ES-I3 (cell line): ENCODE data around the gene SELENOT.

Experiments
- H3K36me3 ChIP-seq: 2 replicates; pipeline ENCODE4 v1.6.1; 2013; ENCODE audit warnings: mild to moderate bottlenecking, low read length, control low read depth, moderate library complexity; ENCODE audit not compliant: insufficient read depth
- H3K4me1 ChIP-seq: 2 replicates; pipeline ENCODE4 v1.6.1; 2013; ENCODE audit warnings: mild to moderate bottlenecking, control low read depth, low read length; ENCODE audit not compliant: insufficient read depth
- H3K9ac ChIP-seq: 2 replicates; pipeline ENCODE4 v1.6.1; 2013; ENCODE audit warnings: low read depth, mild to moderate bottlenecking, low read length, moderate library complexity
- H3K9me3 ChIP-seq: 2 replicates; pipeline ENCODE4 v1.6.1; 2013; ENCODE audit warnings: mild to moderate bottlenecking, low read length, moderate library complexity; ENCODE audit not compliant: control insufficient read depth, insufficient read depth

The SELENOT gene, protein sequence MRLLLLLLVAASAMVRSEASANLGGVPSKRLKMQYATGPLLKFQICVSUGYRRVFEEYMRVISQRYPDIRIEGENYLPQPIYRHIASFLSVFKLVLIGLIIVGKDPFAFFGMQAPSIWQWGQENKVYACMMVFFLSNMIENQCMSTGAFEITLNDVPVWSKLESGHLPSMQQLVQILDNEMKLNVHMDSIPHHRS

DNA sequence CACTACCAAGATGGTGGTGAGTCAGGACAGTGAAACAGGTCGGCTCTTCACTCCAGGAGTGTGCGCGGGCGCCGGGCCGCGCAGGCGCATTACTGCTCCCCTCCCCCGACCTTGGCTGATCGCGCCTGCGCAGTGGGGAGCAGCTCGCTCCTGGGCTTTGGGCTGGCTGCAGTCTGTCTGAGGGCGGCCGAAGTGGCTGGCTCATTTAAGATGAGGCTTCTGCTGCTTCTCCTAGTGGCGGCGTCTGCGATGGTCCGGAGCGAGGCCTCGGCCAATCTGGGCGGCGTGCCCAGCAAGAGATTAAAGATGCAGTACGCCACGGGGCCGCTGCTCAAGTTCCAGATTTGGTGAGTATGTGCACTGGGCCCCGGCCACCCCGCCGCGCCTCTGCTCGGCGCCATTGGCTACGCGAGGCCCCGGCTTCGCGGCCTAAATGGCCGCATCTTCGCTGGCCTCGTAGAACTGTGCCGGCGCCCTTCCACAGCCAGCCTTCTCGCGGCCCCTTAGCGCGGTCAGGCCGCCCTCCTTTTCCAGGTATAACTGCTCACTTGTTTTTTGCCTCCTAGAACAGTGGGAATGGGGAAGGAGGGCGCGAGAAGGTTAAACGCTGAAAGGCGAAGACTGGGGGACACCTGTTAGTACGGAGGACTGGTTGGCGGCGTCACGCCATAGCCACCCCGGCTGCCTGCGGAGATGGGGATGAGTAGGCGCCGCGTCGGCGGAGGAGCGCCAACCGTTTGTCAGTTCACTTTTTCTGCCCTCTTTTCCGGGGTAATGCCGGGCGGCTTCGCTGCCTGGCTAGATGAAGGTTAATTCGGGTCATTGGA lies at the start of gene SELENOT:
SELENOT (plus strand) TSS at position 169 of the 827 bp plus-strand sequence; CDS start at position 211, 42 bp downstream.
- no peaks in the 10 kb centered on the region for H3K9me3 ChIP-seq
- peak within 1 kb of the TSS; percentile 81 for H3K9ac ChIP-seq
- H3K4me1 ChIP-seq = peaks cover 36% of the 10 kb centered on the region
- H3K36me3 ChIP-seq = no peaks in the 10 kb centered on the region

DNA sequence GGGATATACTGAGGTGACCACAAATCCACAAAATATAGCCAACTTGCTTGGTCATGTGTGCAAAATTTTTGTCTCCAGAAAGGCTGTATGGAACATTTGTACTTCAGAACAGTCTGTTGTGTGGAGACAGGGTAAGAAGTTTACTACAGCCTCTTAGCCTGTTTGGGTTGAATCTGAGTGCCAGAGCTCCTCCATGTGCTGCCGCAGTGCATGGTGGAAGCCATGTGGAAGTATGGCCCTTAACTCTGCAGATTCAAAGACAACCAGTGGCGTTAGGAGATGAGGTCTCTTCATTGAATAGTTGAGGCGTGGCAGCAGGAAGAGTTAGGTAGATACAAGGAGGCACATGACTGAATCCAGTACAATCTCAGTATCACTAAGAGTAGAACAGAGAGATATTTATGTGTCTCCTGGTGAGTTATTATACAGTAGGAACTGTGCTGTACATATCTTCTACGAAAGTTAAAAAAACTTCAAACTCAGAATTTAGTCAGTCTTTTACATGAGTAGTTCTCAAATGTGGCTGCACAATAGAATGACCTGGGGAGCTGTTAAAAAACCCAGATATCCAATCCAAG lies 47.2 kb upstream of the SELENOT start:
- no peaks in the 10 kb centered on the region; the same call in 1 of the 2 replicates for H3K36me3 ChIP-seq

DNA sequence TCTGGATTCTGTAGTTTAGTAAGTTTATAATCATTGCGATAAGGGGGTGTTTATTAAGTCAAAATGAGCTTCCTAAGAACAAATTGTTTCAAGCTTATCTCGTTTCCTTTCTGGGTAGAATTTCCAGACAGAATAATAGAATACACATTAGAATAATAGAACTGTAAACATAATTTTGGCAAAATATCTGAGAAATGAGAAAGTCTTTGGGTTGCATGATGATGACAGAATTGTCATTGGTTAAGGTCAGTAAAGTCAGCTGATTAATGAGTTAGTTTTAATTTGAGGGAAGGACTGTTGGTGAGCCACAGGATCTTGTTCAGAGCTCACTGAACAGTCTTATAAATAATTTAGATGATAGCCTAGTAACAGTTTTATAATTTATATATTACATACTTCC lies 46.3 kb upstream of the SELENOT start:
- no peaks in the 10 kb centered on the region; the same call in 1 of the 2 replicates for H3K36me3 ChIP-seq
- no peaks in the 10 kb centered on the region for H3K9me3 ChIP-seq
- no peak overlapping the region for H3K9ac ChIP-seq
- H3K4me1 ChIP-seq = no peaks in the 10 kb centered on the region

More for the DNA sequence above, 47.2 kb upstream of the SELENOT start:
- H3K4me1 ChIP-seq = no peaks in the 10 kb centered on the region
- H3K9ac ChIP-seq = no peak overlapping the region
- no peaks in the 10 kb centered on the region for H3K9me3 ChIP-seq

DNA sequence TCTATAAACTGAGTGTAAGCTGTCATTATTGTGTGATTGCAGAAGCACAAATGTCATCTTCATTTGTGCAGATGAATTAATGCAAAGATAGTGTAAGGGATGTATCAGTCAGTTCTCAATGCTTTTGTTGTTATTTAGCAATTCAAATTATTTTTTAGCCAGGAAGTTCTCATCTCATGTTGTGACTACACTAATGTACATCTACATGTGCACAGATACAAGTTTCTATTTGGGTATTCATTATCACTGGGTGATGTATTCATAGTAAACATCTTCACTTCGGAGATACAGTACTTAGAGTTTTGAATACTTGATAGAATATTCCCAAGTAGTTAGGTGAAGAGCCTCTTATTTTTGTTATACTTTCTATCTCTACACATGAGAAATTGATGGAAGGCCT lies 45.4 kb upstream of the SELENOT start:
- Histone ChIP-seq H3K4me1 (no peaks in the 10 kb centered on the region), H3K36me3 (no peaks in the 10 kb centered on the region; the same call in 1 of the 2 replicates), H3K9ac (no peak overlapping the region), H3K9me3 (no peaks in the 10 kb centered on the region)

DNA sequence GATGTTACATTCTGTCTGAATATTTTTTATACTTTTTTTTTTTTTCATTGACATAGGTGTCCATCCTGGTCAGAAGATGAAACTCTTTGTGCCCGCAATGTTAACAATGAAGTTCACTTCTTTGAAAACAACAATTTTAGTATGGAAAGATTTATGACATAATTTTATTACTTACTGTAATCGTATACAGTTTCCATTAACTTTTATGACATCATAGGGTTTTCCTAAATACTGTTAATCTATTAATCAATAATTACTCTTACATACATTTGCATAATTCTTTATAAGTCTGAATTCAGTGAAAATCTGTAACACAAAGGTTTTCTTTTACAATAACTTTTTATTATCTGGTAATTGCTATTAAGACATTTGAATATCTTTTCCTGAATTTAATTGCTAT lies 38.9 kb upstream of the SELENOT start:
- Histone ChIP-seq H3K36me3 (no peaks in the 10 kb centered on the region; the same call in 1 of the 2 replicates), H3K9me3 (no peaks in the 10 kb centered on the region), H3K9ac (no peak overlapping the region), H3K4me1 (no peaks in the 10 kb centered on the region)

DNA sequence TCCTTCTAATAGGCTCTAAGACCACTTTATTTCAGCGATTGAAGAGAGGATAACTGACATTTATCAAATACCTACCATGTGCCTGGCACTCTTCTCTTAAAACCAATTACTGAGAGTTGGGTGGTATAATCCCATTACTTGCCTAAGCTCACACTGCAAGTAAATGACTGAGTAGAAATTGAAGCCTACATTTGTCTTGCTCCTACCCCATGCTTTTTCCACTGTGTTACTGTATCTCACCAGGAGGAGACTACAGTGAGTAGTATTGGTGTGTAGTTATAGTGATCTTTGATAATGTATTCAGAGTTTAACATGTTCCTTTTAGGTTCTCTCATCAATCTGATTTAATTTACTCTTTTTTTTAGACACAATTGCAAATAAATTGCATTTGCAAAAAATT lies 35.8 kb upstream of the SELENOT start:
- Histone ChIP-seq H3K9ac (no peak overlapping the region), H3K4me1 (no peaks in the 10 kb centered on the region), H3K36me3 (peaks cover 4% of the 10 kb centered on the region; the same call in 1 of the 2 replicates), H3K9me3 (no peaks in the 10 kb centered on the region)

DNA sequence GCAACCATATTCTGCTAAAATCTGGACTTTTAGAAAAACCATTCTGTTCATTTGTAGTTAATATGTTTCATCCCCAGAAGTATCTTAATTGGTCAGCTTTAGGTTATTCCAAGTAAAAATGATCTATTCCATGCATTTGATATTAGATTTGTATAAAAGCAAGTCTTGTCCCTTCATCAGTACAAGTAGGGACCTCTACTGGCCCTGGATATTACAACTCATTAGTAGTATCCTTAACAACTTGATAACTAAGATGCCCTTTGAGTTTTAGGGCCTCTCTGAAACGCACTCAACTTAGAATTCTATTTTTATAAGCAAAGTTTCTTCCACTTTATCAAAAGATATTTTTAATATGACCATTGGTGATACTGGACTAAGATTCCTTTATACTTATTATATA lies 25.3 kb upstream of the SELENOT start:
- no peak overlapping the region for H3K9ac ChIP-seq
- peaks cover 14% of the 10 kb centered on the region for H3K36me3 ChIP-seq
- H3K4me1 ChIP-seq = no peaks in the 10 kb centered on the region
- no peaks in the 10 kb centered on the region for H3K9me3 ChIP-seq

DNA sequence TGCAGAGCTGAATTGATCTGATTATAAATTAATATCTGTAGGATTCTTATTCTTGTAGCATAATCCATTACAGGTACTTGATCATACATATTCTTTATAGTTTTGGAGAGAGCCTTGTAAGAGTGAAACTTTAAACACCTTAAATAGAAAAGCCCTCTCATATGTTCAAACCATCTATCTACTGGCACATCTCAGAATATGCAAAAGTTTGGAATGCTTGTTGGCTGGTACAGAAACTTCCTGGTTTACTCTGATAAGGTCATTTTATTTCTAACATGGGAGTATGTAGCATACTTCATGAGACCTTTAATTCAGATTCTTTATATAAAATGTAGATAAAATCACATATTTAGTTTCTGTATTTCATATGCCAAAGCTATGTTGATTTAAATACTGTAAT lies 21.9 kb upstream of the SELENOT start:
- Histone ChIP-seq H3K9ac (no peak overlapping the region), H3K4me1 (no peaks in the 10 kb centered on the region), H3K9me3 (no peaks in the 10 kb centered on the region), H3K36me3 (peaks cover 14% of the 10 kb centered on the region)

DNA sequence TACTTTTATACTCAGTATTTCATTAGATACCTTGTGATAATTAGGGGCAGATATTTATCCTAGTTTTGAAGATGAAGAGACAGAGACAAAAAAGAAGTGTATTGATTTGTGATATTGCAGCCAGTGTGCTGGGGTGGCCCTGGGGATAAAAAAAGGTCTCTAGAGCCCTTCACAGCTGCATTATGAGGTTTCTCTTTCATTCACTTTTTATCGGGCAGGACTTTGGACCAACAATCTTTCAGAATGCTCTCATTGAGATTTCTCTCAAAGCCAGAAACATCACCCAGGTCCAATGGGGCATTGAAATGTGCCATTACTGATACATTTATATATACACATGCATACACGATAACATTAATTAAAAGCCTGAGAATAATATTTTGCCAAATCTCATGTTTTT lies 20.5 kb upstream of the SELENOT start:
- peaks cover 15% of the 10 kb centered on the region for H3K36me3 ChIP-seq

DNA sequence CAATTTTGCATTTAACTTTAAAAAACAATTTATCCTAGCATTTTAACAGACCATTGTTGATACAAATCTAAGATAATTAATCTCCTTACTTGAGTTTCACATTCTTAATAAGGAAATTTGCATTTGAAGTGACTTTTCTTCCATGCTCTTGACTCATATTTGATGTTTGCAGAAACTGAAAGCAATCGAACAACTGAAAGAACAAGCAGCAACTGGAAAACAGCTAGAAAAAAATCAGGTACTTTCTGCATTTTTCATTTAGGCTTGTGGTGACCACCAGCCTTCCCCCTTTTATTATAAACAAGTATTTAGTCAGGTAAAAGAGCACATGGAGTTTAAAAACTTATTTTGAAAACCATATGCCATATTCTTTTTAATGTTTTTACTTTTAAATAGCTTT lies 20.1 kb upstream of the SELENOT start:
- Histone ChIP-seq H3K9ac (no peak overlapping the region), H3K36me3 (peaks cover 15% of the 10 kb centered on the region), H3K9me3 (no peaks in the 10 kb centered on the region), H3K4me1 (no peaks in the 10 kb centered on the region)

More for the DNA sequence above, 20.5 kb upstream of the SELENOT start:
- Histone ChIP-seq H3K9ac (no peak overlapping the region), H3K9me3 (no peaks in the 10 kb centered on the region), H3K4me1 (no peaks in the 10 kb centered on the region)

DNA sequence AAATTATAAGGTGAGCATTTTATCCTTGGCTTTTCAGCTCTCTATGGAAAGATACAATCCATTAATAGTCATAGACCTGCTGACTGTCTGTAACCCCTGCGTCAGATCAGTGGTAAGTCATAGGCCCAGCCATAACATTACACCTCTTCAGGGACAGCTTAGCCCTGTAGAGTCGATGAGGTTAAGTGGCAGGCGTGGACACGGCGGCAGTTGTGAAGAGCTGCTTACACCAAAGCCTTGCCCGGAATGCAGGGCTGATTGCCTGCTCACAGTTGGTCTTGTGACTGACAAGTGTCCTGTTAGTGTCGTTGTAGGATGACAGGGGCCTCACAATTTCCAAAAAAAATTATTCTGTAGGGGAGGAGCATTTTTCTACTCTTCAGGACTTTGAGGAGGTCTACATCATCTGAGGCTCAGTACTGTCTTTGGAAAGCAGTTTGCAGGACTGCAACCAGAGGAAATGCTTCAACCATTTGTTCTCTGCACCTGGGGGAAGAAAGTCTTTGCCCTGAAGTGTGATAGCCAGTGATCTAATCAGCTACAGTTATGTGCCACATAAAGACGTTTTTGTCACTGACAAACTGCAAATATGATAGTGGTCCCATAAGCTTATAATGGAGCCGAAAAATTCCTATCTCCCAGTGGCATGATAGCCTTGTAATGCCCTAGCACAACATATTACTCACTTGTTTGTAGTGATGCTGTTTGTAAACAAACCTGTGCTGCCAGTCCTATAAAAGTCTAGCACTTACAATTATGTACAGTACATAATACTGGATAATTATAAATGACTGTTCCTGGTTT lies 14.9 kb upstream of the SELENOT start:
- Histone ChIP-seq H3K4me1 (0 out of 2 replicates have a peak, but pooled peaks cover 4% of the 10 kb centered on the region), H3K9ac (no peak overlapping the region), H3K9me3 (no peaks in the 10 kb centered on the region), H3K36me3 (peaks cover 7% of the 10 kb centered on the region)

DNA sequence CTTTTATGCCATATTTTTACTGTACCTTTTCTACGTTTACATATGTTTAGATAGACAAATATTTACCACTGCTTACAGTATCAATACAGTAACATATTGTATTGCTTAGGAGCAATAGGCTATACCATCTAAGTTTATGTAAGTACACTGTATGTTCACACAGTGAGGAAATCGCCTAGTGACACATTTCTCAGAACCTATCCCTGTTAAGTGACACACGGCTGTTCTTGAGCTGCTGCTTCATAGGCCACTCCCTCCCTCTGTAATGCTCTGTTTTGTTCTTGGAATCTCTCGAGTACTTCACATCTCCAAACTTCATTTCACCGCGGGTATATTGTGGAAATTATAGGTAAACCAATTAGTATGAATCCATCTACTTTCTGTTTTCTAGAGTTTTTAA lies 13.4 kb upstream of the SELENOT start:
- peaks cover 4% of the 10 kb centered on the region; the same call in 1 of the 2 replicates for H3K36me3 ChIP-seq
- H3K4me1 ChIP-seq = 0 out of 2 replicates have a peak, but pooled peaks cover 4% of the 10 kb centered on the region
- no peak overlapping the region for H3K9ac ChIP-seq
- H3K9me3 ChIP-seq = no peaks in the 10 kb centered on the region

DNA sequence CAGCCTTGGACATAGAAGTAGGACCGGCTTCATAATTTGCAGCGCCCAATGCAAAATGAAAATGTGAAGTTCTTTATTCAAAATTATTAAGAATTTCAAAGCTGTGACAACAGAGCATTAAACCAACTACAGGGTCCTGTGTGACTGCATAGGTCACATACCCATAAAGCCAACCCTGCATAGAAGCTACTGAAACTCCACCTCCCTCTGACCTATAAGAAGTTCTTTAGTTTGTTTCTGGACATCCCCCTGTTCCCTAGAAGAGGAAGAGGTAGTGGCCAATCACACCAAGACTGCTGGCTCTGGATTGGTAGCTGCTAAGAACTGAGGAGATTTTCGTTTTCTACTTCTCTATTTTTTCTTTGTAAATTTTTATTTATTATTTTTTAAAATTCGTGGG lies 9.0 kb upstream of the SELENOT start:
- H3K9me3 ChIP-seq = no peaks in the 10 kb centered on the region
- no peaks in the 10 kb centered on the region for H3K36me3 ChIP-seq
- peaks cover 10% of the 10 kb centered on the region for H3K4me1 ChIP-seq
- no peak overlapping the region for H3K9ac ChIP-seq

DNA sequence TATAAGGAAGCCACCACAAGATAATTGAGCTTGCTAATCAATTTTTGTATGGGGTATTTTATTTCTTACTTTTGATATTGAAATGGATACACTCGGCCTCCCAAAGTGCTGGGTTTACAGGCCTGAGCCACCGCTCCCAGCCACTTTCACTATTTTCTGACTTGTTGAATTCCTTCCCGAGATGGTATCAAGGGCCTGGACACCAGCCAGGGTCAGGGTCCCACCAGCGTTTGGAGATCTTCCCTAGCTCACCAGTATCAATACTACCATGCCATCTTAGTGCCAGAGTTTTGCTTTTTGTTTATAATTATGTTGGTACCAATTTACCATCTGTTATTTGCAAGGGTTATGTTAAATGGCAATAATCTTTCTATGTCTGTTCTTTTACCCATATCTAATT lies 5.5 kb upstream of the SELENOT start:
- no peak overlapping the region for H3K9ac ChIP-seq
- H3K9me3 ChIP-seq = no peaks in the 10 kb centered on the region
- no peaks in the 10 kb centered on the region for H3K36me3 ChIP-seq
- peaks cover 23% of the 10 kb centered on the region for H3K4me1 ChIP-seq
